Right renal cortex interstitium (tissue), 3 donors: Measurements from ENCODE around the gene MEX3B. TPM values are rescaled to one million over a fixed set of nuclear protein-coding genes. Genes with fewer than 3 reads are reported as not detected.
"Not testable (repeated sequence)": the region's sequence is repeated elsewhere in the genome, so short reads cannot be mapped to it uniquely, and the experiment has no call there.

Experiments used
- DNase-seq, 3 donors: peaks; one replicate each; pipeline ENCODE4 v3.0.0-alpha.2; 2013; ENCODE audit warnings: low read depth in 3 of 3, low spot score in 2 of 3
- polyA plus RNA-seq, 3 donors: library from polyadenylated mRNA; unstranded; fragments of 120-200 nt; gene quantifications; one replicate each; pipeline ENCODE4 v1.2.1, GENCODE V29; 2013; ENCODE audit not compliant: insufficient read length in 3 of 3

MEX3B gene
- polyA plus RNA-seq, 3 donors = 11.7 to 12.9 (median 11.8) TPM

GRCh38 chr15:82014989-82015388 is 30.8 kb downstream of the MEX3B start:
- no peak for DNase-seq

DNA sequence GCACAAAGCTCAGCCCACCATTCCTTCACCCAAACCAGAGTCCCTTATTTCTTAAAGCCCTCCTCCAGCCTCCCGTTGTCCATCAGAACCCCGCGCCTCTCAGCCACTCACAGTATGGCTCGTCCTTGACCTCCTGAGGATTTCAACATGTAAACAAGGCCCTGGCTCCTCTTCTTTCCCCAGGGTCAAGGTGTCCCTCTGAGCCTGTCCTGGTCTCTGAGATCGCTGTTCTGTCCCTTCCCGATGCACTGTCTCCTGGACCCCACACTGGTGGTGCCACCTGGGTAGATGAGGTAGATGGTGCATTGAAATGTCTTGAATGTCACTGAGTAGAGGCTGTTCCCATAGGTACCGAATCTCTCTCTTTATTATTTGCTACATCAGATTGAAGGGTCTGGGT is 32.9 kb downstream of the MEX3B start:
- DNase-seq = no peak

DNA sequence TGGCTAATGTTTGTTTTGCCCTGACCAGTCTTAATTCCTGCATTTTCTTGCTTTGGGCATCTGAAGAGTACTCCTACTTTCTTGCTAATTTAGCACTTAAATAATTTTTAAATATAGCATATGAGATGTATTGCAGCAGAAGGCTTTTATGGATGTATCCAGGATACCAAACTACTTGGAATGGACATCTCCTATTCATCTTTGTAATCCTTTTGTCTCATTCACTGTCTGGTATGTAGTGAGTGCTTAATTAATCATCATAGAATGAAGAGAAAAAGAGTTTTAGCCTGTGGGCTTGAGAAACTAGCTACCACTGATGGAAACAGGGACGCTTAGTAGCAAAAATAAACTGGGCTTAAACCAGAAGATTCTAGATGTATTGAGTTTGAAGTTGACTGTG is 40.6 kb downstream of the MEX3B start:
- DNase-seq = no peak

- no peak for DNase-seq
Observed at GRCh38 chr15:82003916-82004315, 41.9 kb downstream of the MEX3B start.

GRCh38 chr15:81995081-81995480 is 50.7 kb downstream of the MEX3B start:
- DNase-seq = not testable (repeated sequence)

DNA sequence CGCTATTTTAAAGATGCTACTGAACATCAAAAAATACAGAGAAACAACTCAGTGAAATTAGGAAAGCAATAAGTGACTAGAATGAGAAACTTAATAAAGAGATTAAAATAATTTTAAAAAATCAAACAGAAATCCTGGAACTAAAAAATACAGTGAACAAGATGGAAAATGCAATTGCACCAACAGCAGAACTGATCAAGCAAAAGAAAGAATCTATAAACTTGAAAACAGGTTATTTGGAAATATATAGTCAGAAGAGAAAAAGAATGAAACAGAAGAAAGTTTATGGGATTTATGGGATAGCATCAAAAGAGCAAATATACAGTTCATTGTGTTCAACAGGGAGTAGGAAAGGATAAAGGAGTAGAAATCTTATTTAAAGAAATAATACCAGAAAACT is 53.3 kb downstream of the MEX3B start:
- no peak for DNase-seq

Other genes starting within 250 kb of the MEX3B start
- gene EFL1, start 216.7 kb upstream of the MEX3B start, polyA plus RNA-seq = 10 to 100 TPM; 23.4 to 25.5 (median 24.5) TPM
- gene SAXO2, start 216.8 kb upstream of the MEX3B start, polyA plus RNA-seq = 1 to 10 TPM; 5.4 to 6.1 (median 5.5) TPM